Memory B cell (primary cell): ENCODE measurements around the gene ASIC3.
"Not testable (repeated sequence)": the region's sequence is repeated elsewhere in the genome, so short reads cannot be mapped to it uniquely, and the experiment has no call there.

Experiments used
- ATAC-seq: fragments of 150-1000 bp; cut with Tn5 transposase; 2 replicates; pipeline ENCODE4 v1.10.0; 2021; ENCODE audit warnings: low read depth, mild to moderate bottlenecking, moderate library complexity
- DNase-seq, 2 donors: peaks; one replicate each; pipeline ENCODE4 v3.0.0; 2022; ENCODE audit warnings: low spot score in 2 of 2
- H3K27ac Mint-ChIP-seq: one replicate; pipeline ENCODE4 v1.8.0; 2022; ENCODE audit warnings: mild to moderate bottlenecking, moderate library complexity, mixed read lengths
- H3K27me3 Mint-ChIP-seq: one replicate; pipeline ENCODE4 v1.8.0; 2022; ENCODE audit warnings: mixed read lengths
- H3K36me3 Mint-ChIP-seq: one replicate; pipeline ENCODE4 v1.8.0; 2022; ENCODE audit warnings: mild to moderate bottlenecking, mixed read lengths
- H3K4me1 Mint-ChIP-seq: one replicate; pipeline ENCODE4 v1.8.0; 2022; ENCODE audit warnings: mixed read lengths
- H3K4me3 Mint-ChIP-seq: one replicate; pipeline ENCODE4 v1.8.0; 2022; ENCODE audit warnings: mild to moderate bottlenecking, moderate library complexity, mixed read lengths
- H3K9me3 Mint-ChIP-seq: one replicate; pipeline ENCODE4 v1.8.0; 2022; ENCODE audit warnings: mixed read lengths

Gene ASIC3

DNA sequence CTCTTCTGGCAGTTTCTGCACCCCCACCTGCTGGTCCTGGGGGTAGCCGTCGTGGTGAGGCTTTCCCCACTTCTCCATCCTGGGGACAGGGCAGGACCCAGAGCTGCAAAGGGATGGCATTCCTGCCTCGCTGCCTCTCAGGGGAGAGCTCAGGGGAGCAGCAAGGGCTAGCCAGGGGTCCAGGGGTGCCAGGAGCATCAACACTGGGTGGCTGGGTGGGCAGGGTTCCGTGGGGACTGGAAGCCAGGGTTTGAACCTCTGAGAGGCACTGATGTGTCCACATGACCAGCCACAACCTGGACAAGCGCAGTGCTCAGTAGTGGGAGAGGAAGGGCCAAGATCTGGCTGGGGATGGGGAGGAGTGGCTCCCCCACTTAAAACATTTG lies 14.5 kb upstream of the ASIC3 start:
- Mint-ChIP-seq H3K36me3 (peaks cover 13% of the 10 kb centered on the region), H3K27me3 (no peaks in the 10 kb centered on the region), H3K4me3 (no peak overlapping the region), H3K9me3 (no peaks in the 10 kb centered on the region), H3K4me1 (peaks cover 6% of the 10 kb centered on the region), H3K27ac (no peak overlapping the region)
- no peak for ATAC-seq
- DNase-seq: no peak

DNA sequence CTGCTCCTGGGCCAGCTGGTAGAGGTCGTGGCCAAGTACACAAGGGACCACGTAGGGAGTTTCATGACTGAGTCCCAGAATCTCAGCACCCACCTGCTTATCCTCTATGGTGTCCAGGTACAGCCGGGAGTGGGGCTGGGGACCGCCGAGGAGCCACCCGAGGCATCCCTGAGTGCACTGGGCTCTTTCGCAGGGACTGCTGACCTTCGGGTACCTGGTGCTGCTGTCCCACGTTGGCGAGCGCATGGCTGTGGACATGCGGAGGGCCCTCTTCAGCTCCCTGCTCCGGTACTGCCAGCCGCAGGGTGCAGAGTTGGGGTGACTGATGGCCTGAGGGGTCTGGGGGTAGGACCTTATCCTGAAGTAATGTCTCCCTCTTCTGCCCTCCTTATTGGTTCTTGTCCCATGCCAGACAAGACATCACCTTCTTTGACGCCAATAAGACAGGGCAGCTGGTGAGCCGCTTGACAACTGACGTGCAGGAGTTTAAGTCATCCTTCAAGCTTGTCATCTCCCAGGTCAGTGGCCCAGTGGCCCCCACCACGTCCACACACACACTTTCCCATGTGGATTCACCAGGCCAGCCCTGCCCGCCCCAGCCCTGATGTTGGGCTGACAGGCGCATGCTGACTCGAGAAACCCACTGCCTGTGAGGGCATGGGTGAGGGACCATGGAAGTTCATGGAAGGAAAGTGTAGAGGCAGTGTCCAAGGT lies 13.9 kb upstream of the ASIC3 start:
- Mint-ChIP-seq H3K4me1 (peaks cover 2% of the 10 kb centered on the region), H3K4me3 (no peak overlapping the region), H3K27me3 (no peaks in the 10 kb centered on the region), H3K9me3 (no peaks in the 10 kb centered on the region), H3K27ac (no peak overlapping the region), H3K36me3 (peaks cover 13% of the 10 kb centered on the region)
- DNase-seq (no peak), ATAC-seq (no peak)

DNA sequence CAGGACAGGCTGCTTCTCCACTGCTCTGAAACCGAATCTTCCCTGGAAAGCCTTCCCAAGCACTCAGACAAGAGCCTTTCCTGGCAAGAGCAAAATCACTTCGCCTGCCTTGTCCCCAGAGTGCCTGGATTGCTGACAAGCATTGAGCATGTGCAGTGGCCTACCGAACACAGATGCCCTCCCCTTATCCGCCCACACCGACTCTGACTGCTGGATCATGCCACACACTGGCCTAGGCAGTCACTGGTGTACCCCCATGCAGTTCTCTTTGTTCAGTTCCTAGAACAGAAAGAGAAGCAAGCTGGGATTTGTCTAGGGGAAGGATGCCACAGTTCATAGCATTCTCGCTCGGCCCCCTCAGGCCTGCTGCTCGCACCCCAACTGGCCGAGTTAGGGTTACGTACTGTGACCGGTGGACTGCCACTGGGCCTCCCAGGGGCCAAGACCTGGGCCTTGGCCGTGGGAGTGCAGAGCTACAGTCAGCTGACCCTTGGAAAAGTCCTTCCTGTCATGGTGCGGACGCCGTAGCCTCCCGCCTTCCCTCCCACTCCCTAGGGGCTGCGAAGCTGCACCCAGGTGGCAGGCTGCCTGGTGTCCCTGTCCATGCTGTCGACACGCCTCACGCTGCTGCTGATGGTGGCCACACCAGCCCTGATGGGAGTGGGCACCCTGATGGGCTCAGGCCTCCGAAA lies 13.2 kb upstream of the ASIC3 start:
- DNase-seq (no peak), ATAC-seq (no peak)
- peaks cover 13% of the 10 kb centered on the region for H3K36me3 Mint-ChIP-seq
- no peak overlapping the region for H3K27ac Mint-ChIP-seq
- H3K27me3 Mint-ChIP-seq: no peaks in the 10 kb centered on the region
- H3K9me3 Mint-ChIP-seq: no peaks in the 10 kb centered on the region
- H3K4me1 Mint-ChIP-seq: no peaks in the 10 kb centered on the region
- no peak overlapping the region for H3K4me3 Mint-ChIP-seq

DNA sequence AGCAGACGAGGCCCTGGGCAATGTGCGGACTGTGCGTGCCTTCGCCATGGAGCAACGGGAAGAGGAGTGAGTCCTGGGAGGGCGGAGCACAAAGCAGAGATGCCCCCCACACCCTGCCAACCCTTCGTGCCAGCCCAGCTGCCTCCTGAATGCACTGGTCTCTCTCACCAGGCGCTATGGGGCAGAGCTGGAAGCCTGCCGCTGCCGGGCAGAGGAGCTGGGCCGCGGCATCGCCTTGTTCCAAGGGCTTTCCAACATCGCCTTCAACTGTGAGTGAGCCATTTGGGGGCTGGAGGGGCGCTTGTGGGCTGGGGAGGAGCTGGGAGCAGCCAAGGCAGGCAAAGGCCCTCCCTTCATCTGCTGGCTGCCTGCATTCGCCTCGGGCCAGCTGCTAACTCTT lies 12.4 kb upstream of the ASIC3 start:
- no peaks in the 10 kb centered on the region for H3K4me1 Mint-ChIP-seq
- DNase-seq (no peak), ATAC-seq (no peak)
- H3K36me3 Mint-ChIP-seq: peaks cover 13% of the 10 kb centered on the region
- no peak overlapping the region for H3K27ac Mint-ChIP-seq
- H3K27me3 Mint-ChIP-seq: no peaks in the 10 kb centered on the region
- H3K4me3 Mint-ChIP-seq: no peak overlapping the region
- H3K9me3 Mint-ChIP-seq: no peaks in the 10 kb centered on the region

DNA sequence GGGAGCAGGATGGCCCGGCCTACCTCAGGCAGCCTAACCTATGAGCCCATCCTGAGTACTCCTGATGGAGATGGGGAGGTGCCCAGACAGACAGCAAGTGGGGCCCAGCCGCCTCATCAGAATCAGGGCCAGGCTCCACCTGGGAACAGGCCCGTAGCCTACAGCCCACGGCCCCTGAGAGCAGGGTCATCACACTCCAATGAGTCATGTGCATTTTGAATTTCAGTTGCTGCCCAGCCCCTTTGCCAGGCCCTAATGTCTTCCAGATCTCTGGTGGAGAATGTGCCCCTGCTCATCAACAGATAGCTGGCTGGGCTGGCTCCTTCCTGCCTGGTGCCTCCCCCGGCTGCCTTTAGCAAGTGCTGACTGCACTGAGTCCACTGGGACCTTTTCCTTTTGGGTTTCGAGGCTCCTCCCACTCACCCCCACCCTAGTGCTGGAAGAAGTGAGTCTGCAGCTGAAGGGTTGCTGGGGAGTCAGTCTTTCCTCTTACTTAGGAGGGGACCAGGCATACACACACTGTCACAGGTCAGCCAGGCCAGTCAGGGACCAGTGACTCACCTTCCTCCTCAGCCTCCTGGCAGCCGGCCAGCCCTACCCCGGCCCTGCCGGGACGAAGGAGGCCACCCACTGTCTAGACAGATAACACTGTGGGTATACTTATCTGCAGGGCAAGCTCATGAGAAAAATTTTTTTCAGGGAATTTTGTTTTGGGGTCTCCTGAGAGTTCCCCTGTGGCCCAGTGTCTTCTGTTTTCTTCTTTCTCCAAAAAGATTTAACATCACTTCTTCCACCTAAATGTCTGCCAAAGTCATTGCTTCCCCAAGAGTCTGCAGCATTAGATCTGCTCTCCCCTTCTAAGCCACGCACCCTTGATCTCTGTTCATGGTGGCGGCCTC lies 9.1 kb upstream of the ASIC3 start:
- no peak overlapping the region for H3K27ac Mint-ChIP-seq
- H3K27me3 Mint-ChIP-seq: no peaks in the 10 kb centered on the region
- H3K36me3 Mint-ChIP-seq: peaks cover 13% of the 10 kb centered on the region
- no peak overlapping the region for H3K4me3 Mint-ChIP-seq
- DNase-seq (no peak), ATAC-seq (no peak)
- no peaks in the 10 kb centered on the region for H3K4me1 Mint-ChIP-seq
- H3K9me3 Mint-ChIP-seq: no peaks in the 10 kb centered on the region

DNA sequence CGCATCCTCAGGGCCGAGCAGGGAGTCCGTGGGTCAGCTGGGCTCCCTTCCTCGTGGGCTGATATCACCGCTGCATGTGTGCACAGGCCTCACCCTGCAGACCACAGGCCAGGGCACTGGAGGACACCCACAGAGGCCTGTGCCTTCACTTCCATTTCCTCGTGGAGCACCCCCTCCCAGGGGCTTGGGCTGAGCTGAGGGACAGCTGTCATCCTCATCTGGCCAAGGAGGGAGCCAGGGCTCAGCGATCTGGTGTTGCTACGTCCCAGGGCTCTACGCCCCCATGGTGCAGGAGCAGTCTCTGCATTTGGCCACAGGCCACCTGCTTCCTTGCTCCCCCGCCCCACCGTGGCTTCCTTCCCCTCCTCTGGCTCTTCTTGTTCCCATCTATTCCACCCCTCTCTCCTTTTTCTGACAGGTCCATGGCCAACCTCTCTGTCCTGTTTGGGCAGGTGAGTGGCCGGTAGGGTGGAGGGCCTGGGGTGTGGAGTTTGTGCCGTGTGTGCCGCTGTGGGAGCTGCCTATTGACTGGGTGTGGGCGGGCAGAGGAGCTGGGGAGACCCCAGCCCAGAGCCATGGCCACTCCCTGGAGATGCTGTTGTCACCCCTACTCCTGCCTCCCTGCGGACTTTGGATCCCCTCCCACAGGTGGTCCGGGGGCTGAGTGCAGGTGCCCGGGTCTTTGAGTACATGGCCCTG lies 8.3 kb upstream of the ASIC3 start:
- no peak overlapping the region for H3K27ac Mint-ChIP-seq
- no peaks in the 10 kb centered on the region for H3K27me3 Mint-ChIP-seq
- peaks cover 16% of the 10 kb centered on the region for H3K36me3 Mint-ChIP-seq
- no peaks in the 10 kb centered on the region for H3K4me1 Mint-ChIP-seq
- H3K9me3 Mint-ChIP-seq: no peaks in the 10 kb centered on the region
- H3K4me3 Mint-ChIP-seq: no peak overlapping the region
- DNase-seq: no peak
- no peak for ATAC-seq

DNA sequence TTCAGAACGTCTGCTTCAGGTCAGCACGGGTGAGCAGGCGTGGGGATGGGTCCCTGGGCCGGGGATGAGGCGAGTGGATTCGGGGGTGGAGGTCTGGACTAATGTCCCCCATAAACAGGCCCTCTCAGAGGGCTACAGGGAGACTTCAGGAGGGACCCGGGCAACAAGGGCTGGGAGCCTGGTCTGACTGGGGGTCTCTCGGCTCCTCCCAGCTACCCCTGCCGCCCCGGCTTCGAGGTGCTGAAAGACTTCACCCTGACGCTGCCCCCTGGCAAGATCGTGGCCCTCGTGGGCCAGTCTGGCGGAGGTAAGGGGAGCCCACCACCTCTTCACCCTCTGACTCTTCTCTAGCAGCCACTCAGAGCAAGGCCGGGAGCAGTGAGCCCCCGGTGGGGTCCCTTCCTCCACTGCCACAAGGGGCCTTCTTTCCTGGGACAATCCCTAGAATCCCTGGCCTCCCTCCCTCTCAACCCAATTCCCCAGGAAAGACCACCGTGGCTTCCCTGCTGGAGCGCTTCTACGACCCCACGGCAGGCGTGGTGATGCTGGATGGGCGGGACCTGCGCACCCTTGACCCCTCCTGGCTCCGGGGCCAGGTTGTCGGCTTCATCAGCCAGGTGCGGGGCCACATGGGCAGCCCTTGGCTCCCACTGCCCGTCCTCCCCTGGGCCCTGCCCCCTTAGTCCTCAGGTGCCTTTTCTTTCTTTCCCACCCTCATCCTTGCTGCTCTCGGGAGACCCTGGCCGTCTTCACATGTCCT lies 7.5 kb upstream of the ASIC3 start:
- Mint-ChIP-seq H3K4me1 (no peaks in the 10 kb centered on the region), H3K36me3 (peaks cover 14% of the 10 kb centered on the region), H3K27ac (no peak overlapping the region), H3K4me3 (no peak overlapping the region), H3K27me3 (no peaks in the 10 kb centered on the region), H3K9me3 (no peaks in the 10 kb centered on the region)
- ATAC-seq (no peak), DNase-seq (no peak)

DNA sequence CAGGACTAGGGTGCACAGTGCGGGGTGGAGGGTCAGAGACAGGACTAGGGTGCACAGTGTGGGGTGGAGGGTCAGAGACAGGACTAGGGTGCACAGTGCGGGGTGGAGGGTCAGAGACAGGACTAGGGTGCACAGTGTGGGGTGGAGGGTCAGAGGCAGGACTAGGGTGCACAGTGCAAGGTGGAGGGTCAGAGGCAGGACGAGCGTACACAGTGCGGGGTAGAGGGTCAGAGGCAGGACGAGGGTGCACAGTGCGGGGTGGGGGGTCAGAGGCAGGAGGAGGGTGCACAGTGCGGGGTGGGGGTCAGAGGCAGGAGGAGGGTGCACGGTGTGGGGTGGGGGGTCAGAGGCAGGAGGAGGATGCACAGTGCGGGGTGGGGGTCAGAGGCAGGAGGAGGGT lies 4.9 kb upstream of the ASIC3 start:
- H3K4me1 Mint-ChIP-seq, H3K9me3 Mint-ChIP-seq, H3K36me3 Mint-ChIP-seq, H3K4me3 Mint-ChIP-seq, ATAC-seq, DNase-seq, H3K27ac Mint-ChIP-seq, H3K27me3 Mint-ChIP-seq: not testable (repeated sequence)

DNA sequence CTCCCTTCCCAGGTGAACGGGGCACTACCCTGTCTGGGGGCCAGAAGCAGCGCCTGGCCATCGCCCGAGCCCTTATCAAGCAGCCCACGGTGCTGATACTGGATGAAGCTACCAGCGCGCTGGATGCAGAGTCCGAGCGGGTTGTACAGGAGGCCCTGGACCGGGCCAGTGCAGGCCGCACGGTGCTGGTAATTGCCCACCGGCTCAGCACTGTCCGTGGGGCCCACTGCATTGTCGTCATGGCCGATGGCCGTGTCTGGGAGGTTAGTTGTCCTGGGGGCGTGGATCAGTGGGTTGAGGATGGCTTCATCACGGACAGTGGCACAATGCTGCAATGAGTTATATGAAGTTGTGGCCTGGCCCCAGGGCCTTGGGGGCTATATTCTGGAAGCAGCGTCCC lies 4.4 kb upstream of the ASIC3 start:
- no peaks in the 10 kb centered on the region for H3K27me3 Mint-ChIP-seq
- no peaks in the 10 kb centered on the region for H3K4me1 Mint-ChIP-seq
- no peak for ATAC-seq
- no peak overlapping the region for H3K27ac Mint-ChIP-seq
- no peak for DNase-seq
- H3K9me3 Mint-ChIP-seq: no peaks in the 10 kb centered on the region
- no peak overlapping the region for H3K4me3 Mint-ChIP-seq
- peaks cover 8% of the 10 kb centered on the region for H3K36me3 Mint-ChIP-seq

DNA sequence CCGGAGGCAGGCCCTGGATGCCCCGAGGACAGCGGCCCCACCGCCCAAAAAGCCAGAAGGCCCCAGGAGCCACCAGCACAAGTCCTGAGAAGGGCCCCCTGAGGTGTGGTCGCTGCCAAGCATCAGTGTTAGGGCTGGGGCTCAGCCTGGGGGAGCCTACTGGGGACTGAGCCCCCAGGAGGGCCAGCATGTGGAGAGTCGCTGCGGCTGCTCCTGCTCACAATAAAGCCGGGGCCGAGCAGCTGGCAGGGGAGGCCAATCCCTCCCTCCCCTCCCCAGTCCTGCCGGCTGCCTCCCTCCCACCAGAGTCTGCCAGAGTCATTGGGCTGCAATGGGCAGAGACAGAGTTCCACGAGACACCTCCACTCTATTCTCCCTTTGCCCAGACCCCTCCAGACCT lies 3.1 kb upstream of the ASIC3 start:
- no peaks in the 10 kb centered on the region for H3K9me3 Mint-ChIP-seq
- no peak overlapping the region for H3K4me3 Mint-ChIP-seq
- H3K4me1 Mint-ChIP-seq: no peaks in the 10 kb centered on the region
- ATAC-seq (no peak), DNase-seq (no peak)
- H3K27ac Mint-ChIP-seq: no peak overlapping the region
- peaks cover 8% of the 10 kb centered on the region for H3K36me3 Mint-ChIP-seq
- H3K27me3 Mint-ChIP-seq: no peaks in the 10 kb centered on the region

DNA sequence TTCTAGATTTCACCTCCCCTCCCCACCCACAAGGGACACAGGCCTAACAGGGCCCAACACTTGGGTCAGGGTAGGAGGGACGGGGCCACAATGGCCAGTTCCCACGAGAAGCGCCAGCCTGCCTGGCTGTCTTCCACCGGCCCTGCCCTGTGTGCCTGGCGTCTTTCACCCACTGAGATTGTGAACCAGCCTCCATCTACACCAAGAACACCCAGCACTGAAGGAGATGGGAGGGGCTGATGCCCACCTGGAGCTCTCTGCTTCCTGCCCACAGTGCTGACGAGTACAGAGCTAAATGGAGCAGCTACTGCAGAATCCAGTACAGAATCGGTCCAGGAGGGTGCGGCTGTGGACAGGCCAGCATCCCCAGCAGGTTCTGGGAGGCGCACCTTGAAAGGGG lies 2.4 kb upstream of the ASIC3 start:
- ATAC-seq (no peak), DNase-seq (no peak)
- H3K4me1 Mint-ChIP-seq: no peaks in the 10 kb centered on the region
- no peaks in the 10 kb centered on the region for H3K9me3 Mint-ChIP-seq
- H3K36me3 Mint-ChIP-seq: peaks cover 8% of the 10 kb centered on the region
- no peak overlapping the region for H3K27ac Mint-ChIP-seq
- H3K4me3 Mint-ChIP-seq: no peak overlapping the region
- H3K27me3 Mint-ChIP-seq: no peaks in the 10 kb centered on the region

DNA sequence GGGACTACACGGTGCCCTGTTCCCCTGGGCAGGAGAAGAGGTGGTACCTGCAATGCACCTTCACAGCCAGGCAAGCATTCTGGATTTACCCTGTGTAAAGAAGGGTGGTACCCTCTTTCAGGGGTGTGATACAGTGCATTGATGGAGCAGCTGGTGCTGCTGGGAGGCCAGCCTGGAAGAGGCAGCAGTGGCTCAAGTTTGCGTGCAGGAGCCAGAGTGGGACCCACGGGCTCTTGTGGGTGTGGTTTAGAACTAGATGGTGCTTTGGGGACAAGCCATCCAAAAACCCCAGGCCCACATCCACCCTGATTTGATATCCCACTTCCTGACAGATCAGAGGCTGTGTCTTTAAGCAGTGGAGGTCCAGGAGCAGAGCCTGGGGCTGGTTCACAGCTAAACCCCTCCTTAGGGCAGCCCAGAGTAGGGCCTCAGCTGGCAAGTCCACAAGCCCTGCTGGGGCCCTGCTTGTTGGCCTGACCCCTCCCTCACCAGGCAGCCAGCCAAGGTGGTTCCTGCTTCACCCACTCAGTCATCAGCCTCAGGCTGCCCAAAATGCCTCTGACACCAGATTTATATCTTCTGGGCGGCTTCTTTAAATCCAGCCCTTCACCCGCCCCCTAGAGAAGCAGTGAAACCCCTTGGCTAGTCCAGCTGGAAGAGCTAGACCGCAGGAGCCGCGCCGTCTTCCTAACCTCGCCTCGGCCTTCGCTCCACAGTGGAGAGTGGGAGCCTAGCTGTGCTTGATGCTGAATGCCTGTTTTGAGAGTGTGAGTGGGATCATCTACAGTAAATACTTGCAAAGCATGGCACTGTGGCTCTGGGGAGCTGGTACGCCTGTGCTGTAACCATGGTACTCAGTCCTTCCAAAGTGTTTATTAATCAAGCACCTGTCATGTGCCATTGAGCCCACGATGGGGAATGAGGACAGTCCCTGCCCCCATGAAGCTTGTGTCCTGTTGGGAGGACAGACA lies 1.4 kb upstream of the ASIC3 start:
- Mint-ChIP-seq H3K4me1 (no peaks in the 10 kb centered on the region), H3K9me3 (no peaks in the 10 kb centered on the region), H3K27me3 (peaks cover 1% of the 10 kb centered on the region), H3K36me3 (peaks cover 5% of the 10 kb centered on the region), H3K27ac (peak overlapping the region; percentile 43), H3K4me3 (no peak overlapping the region)
- ATAC-seq: no peak
- no peak for DNase-seq
